ENCODE results near the gene TAB3. TPM values are rescaled to one million over a fixed set of nuclear protein-coding genes. Genes with fewer than 3 reads are reported as not detected.

The TAB3 gene
- total and polyA plus RNA-seq, 10 of the 15 experiments (the other 5 are each of a cell fraction or from before 2014, with no cell fraction given), result 1.7 to 22.1 (median 9.1) TPM

DNA sequence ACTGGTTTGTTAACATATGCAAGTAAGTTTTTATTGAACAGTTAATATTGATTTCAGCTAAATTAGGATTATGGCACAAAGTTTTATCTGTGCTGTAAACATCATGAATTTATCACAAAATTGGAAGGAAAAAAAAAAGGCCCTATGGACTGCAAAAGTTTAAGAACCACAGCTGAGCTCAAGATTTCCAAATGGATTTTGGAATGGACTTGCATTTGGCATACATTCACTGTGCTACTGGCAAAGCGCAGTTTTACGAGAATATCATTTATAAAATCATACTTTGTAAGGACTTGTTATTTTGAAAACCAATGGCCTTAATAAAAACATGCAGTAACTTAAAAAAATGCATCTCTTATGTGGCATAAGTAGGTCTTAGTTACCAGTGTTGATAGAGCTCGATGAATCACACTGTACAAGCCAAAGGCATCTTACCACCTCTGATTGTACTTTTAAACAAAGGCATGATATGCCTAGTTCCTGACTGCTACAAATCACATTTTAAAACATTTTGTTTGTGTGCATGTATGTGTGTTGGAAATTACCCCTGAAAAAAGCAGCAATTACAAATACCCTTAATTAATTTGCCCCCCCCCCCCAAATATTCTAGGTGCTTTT is 58.6 kb downstream of the TAB3 start:
- 77% methylated on average over 3 of the region's 3 CpGs for WGBS (ENCODE audit: insufficient coverage, insufficient replicate concordance, low lambda C conversion rate, missing lambda C conversion rate)
- CTCF ChIA-PET, result interaction anchor here (1.2 to 2.0 kb wide), 3 partner anchors 16 to 95 kb away, joined by 4 to 6 read pairs (median 5); no protein-coding TSS in a partner anchor

More for the DNA sequence above, 58.6 kb downstream of the TAB3 start:
- no peak overlapping the region for H3K4me3 ChIP-seq
- H3K9me3 ChIP-seq (replicated peaks; ENCODE audit: control insufficient read depth, insufficient read depth, low read length), result no peaks in the 10 kb centered on the region
- H2AFZ ChIP-seq (ENCODE audit: control insufficient read depth, low read depth, low read length), result no peak overlapping the region
- no peak for TF ChIP-seq DPF2 (IDR thresholded peaks at IDR 0.05)
- TF ChIP-seq, protein P1, sequence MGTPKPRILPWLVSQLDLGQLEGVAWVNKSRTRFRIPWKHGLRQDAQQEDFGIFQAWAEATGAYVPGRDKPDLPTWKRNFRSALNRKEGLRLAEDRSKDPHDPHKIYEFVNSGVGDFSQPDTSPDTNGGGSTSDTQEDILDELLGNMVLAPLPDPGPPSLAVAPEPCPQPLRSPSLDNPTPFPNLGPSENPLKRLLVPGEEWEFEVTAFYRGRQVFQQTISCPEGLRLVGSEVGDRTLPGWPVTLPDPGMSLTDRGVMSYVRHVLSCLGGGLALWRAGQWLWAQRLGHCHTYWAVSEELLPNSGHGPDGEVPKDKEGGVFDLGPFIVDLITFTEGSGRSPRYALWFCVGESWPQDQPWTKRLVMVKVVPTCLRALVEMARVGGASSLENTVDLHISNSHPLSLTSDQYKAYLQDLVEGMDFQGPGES (IDR thresholded peaks at IDR 0.05), result no peak
- TF ChIP-seq CHD4 (IDR thresholded peaks at IDR 0.05), result no peak
- TF ChIP-seq MEF2A (IDR thresholded peaks at IDR 0.05; ENCODE audit: insufficient read depth, low read depth, low read length), result no peak
- TF ChIP-seq, protein P2, sequence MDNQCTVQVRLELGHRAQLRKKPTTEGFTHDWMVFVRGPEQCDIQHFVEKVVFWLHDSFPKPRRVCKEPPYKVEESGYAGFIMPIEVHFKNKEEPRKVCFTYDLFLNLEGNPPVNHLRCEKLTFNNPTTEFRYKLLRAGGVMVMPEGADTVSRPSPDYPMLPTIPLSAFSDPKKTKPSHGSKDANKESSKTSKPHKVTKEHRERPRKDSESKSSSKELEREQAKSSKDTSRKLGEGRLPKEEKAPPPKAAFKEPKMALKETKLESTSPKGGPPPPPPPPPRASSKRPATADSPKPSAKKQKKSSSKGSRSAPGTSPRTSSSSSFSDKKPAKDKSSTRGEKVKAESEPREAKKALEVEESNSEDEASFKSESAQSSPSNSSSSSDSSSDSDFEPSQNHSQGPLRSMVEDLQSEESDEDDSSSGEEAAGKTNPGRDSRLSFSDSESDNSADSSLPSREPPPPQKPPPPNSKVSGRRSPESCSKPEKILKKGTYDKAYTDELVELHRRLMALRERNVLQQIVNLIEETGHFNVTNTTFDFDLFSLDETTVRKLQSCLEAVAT (IDR thresholded peaks at IDR 0.05), result no peak
- no peak for TF ChIP-seq ZNF622 (IDR thresholded peaks at IDR 0.05)
- TF ChIP-seq BACH1 (IDR thresholded peaks at IDR 0.05; ENCODE audit: borderline replicate concordance), result no peak
- no peak for TF ChIP-seq BCL11A (IDR thresholded peaks at IDR 0.05; ENCODE audit: low read depth, low read length)
- no peak for TF ChIP-seq SMAD5 (IDR thresholded peaks at IDR 0.05; ENCODE audit: low read depth)
- no peak for TF ChIP-seq TCF7 (IDR thresholded peaks at IDR 0.05; ENCODE audit: borderline replicate concordance)
- TF ChIP-seq USF2 (IDR thresholded peaks at IDR 0.05; ENCODE audit: borderline replicate concordance, low read depth, low read length), result no peak
- TF ChIP-seq, protein P3, sequence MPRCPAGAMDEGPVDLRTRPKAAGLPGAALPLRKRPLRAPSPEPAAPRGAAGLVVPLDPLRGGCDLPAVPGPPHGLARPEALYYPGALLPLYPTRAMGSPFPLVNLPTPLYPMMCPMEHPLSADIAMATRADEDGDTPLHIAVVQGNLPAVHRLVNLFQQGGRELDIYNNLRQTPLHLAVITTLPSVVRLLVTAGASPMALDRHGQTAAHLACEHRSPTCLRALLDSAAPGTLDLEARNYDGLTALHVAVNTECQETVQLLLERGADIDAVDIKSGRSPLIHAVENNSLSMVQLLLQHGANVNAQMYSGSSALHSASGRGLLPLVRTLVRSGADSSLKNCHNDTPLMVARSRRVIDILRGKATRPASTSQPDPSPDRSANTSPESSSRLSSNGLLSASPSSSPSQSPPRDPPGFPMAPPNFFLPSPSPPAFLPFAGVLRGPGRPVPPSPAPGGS (IDR thresholded peaks at IDR 0.05; ENCODE audit: borderline replicate concordance, insufficient read depth, low read depth, low read length, poor library complexity, severe bottlenecking), result no peak
- ATAC-seq, result no peak
- no peaks in the 10 kb centered on the region for H3K4me1 ChIP-seq (ENCODE audit: control insufficient read depth, insufficient read depth, low read length)
- no peaks in the 10 kb centered on the region for H3K36me3 ChIP-seq (ENCODE audit: control insufficient read depth in 2 of 2, insufficient read depth in 2 of 2, low read length in 1 of 2)
- no peak for FAIRE-seq
- intact Hi-C loops (cut with micrococcal nuclease; ENCODE audit: unreplicated experiment) (no loop called here), in situ Hi-C loops (cut with MboI) (no loop called here)
- ChIA-PET RAD21 (ENCODE audit: unreplicated experiment) (interaction anchor here (1.4 kb wide), 1 partner anchor 95 kb away, joined by 6 read pairs; no protein-coding TSS in a partner anchor), POLR2A (no interaction called here), SMC1A (ENCODE audit: uncharacterized antibody, unreplicated experiment) (interaction anchor here (1.4 kb wide), 1 partner anchor 57 kb away, joined by 3 read pairs; no protein-coding TSS in a partner anchor)
- no peaks in the 10 kb centered on the region for H3K27me3 ChIP-seq (replicated peaks in 1 of 2; ENCODE audit: control insufficient read depth in 2 of 2, insufficient read depth in 2 of 2, low read length in 1 of 2)
- H3K27ac ChIP-seq (ENCODE audit: control insufficient read depth, insufficient read depth), result no peak overlapping the region
- H3K4me2 ChIP-seq (ENCODE audit: control insufficient read depth, insufficient read depth), result no peak overlapping the region; the same call in 1 of the 2 replicates
- no peak for DNase-seq (ENCODE audit: low read depth, low spot score)
- H3K79me2 ChIP-seq (ENCODE audit: control insufficient read depth, insufficient read depth, low read length), result no peaks in the 10 kb centered on the region
- H4K20me1 ChIP-seq (ENCODE audit: control insufficient read depth, insufficient read depth), result no peaks in the 10 kb centered on the region
- no peak overlapping the region for H3K9ac ChIP-seq (ENCODE audit: control insufficient read depth, insufficient read depth, low read length)
- no TSS peak for BruUV-seq (replicated peaks)

Measured in GM12878 (cell line).